H1 (cell line): ENCODE results near the gene COMMD6. TPM values are rescaled to one million over a fixed set of nuclear protein-coding genes. Genes with fewer than 3 reads are reported as not detected.

Experiments
- CBX8 ChIP-seq: fragments of 300-800, 300-1000 bp; sonication (generic); IDR thresholded peaks from 2 replicates; pipeline ENCODE4 v1.7.1; 2016; ENCODE audit warnings: low read depth, low read length, borderline replicate concordance
- CEBPB ChIP-seq: IDR thresholded peaks from 2 replicates; pipeline ENCODE4 v1.6.1; 2012; ENCODE audit warnings: low read depth, low read length
- EZH2 ChIP-seq: fragments of 200-600 bp; sonication (generic); IDR thresholded peaks from 2 replicates; pipeline ENCODE4 v1.7.1; 2012; ENCODE audit warnings: low read depth, mild to moderate bottlenecking, moderate library complexity, low read length, inconsistent platforms; ENCODE audit not compliant: severe bottlenecking
- KDM1A ChIP-seq: fragments of 200-600, 300-600 bp; sonication (generic); IDR thresholded peaks from 2 replicates; pipeline ENCODE4 v1.7.1; 2016; ENCODE audit warnings: mild to moderate bottlenecking, low read length, borderline replicate concordance
- NRF1 ChIP-seq: IDR thresholded peaks from 2 replicates; pipeline ENCODE4 v1.6.1; 2011; ENCODE audit warnings: mild to moderate bottlenecking, low read depth, low read length, improper control_type of control experiment
- RBBP5 ChIP-seq: IDR thresholded peaks from 2 replicates; pipeline ENCODE4 v1.7.1; 2012; ENCODE audit warnings: low read depth, mild to moderate bottlenecking, inconsistent platforms, low read length, moderate library complexity, borderline replicate concordance
- SUZ12 ChIP-seq: fragments of 200-600 bp; sonication (generic); IDR thresholded peaks from 2 replicates; pipeline ENCODE4 v1.6.1; 2012; ENCODE audit warnings: mild to moderate bottlenecking, inconsistent platforms, low read length, moderate library complexity, mixed read lengths
- TBP ChIP-seq: IDR thresholded peaks from 2 replicates; pipeline ENCODE4 v1.6.1; 2011; ENCODE audit warnings: low read depth, low read length, improper control_type of control experiment
- YY1 ChIP-seq: IDR thresholded peaks from 2 replicates; pipeline ENCODE4 v1.6.1; 2011; ENCODE audit warnings: low read depth, mild to moderate bottlenecking, low read length
- polyA plus RNA-seq, 7 experiments: library from polyadenylated mRNA; depleted of rRNA in 3 of 7; stranded (reverse) in 5 of 7; unstranded in 2 of 7; fragments of >200 nt in 5 of 7; fragments of 200-250 nt in 2 of 7; gene quantifications; 1 replicate in 5 of 7; 2 replicates in 1 of 7; 4 replicates in 1 of 7; pipeline versions ENCODE4 v1.2.1 to v1.2.3, GENCODE V29; 2011 to 2013; ENCODE audit warnings: missing spikeins in 2 of 7, mixed read lengths in 2 of 7
- total RNA-seq: library from RNA; stranded (reverse); fragmentation: NEBNext Ultra II Directional; extraction: Animal tissue kit (Norgen Biotek cat#: 25700); gene quantifications from 2 replicates; pipeline ENCODE4 v1.2.1, GENCODE V29; 2021
- TF ChIP-seq, protein P1 (sequence below): IDR thresholded peaks from 2 replicates; pipeline ENCODE4 v1.6.1; 2011; ENCODE audit warnings: low read depth, mild to moderate bottlenecking, low read length; ENCODE audit not compliant: insufficient read depth

COMMD6 gene
- total and polyA plus RNA-seq, 2 of the 8 experiments (the other 6 are each of a cell fraction or from before 2014, with no cell fraction given), result 53.2 to 122 TPM

DNA sequence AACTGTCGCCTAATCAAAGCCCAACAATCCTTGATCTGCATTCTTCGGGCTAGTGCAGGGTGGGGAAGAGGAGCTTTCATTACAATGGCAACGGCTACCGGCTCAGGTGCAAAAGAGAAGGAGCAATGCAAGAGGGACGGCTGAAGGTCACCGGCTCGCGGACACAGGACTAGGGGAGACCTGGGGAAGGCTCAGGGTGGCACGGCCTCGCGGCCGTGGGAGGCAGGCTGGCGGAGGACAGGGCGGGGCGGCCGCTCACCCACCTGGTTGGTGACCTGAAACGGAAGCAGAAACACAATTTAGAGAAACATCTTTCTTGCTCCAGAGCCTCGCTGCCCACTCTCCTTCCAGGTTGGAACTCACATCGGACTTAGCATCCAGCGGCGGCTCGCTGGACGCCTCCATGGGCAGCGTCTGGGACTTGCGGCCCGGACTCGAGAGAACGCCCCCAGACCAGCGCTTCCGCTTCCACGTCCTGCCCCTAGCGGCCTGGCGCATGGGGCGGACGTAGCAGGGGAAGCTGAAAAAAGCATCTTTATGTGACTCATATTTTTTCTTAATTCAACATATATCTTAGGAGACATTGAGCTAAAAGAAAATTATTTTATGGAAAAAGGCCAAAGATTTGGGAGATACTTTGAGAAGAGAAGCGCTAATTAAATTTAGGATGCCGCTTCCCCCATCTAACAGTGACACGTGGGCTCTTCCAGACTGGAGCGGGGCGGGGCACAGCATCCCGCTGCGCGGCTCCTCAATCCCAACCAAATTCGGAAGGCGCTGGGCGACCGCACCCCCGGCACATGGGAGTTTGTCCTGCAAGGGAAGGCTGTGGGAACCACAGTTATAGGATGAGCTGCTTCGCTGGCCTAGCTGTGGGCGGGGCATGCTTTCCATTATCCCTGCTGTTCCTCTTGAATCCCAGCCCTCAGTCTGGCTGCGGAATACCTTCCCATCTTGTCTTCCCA lies at the start of gene COMMD6 (continued):
- TF ChIP-seq EZH2 (no peak), CEBPB (no peak), KDM1A (no peak), CBX8 (no peak), SUZ12 (no peak), TBP (peak; percentile 80), YY1 (0 out of 2 replicates have a peak, but pooled peaks have one; percentile 34), NRF1 (no peak), RBBP5 (no peak)
- TF ChIP-seq, protein P1, sequence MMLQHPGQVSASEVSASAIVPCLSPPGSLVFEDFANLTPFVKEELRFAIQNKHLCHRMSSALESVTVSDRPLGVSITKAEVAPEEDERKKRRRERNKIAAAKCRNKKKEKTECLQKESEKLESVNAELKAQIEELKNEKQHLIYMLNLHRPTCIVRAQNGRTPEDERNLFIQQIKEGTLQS, result no peak
